GM04503 (cell line): ENCODE measurements around the gene PTEN.

ENCODE experiments used
- DNase-seq: peaks from one replicate; pipeline ENCODE4 v3.0.0-alpha.2; 2012; ENCODE audit warnings: low read depth

PTEN gene

GRCh38 chr10:87976101-87976743, 112.8 kb downstream of the PTEN start:
- no peak for DNase-seq

DNA sequence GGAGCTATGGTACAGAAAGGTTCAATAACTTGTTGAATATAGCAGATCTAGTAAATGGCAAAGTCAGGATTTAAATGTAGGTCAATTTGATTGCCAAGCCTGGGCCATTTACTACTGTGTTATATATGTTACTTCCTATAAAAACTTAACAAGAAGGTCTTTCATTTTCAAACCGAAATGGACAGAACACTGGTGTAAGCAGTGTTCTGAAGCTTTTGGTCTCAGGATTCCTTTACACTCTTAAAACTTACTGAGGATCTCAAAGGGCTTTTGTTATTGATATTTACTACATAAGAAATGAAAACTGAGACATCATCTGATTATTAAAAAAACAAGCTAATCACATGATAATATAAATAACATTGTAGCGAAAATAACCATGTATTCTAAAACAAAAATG, 114.7 kb downstream of the PTEN start:
- no peak for DNase-seq

DNA sequence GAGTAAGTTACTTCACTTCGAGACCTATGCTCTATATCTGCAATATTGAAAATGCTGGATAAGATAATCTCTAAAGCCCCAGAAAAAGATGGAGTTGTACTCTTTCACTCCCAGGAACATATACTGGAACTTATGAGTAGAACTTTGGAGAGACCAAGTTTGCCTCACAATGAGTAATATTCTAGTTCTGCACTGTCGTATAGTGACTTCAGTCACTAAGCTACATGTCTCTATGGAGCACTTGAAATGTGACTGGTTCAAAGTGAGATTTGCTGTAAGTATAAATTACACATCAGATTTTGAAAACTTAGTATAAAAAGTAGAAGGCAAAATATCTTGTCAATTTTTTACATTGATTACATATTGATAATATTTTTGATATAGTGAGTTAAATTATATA, 116.4 kb downstream of the PTEN start:
- no peak for DNase-seq

GRCh38 chr10:87983716-87984115, 120.3 kb downstream of the PTEN start:
- no peak for DNase-seq

DNA sequence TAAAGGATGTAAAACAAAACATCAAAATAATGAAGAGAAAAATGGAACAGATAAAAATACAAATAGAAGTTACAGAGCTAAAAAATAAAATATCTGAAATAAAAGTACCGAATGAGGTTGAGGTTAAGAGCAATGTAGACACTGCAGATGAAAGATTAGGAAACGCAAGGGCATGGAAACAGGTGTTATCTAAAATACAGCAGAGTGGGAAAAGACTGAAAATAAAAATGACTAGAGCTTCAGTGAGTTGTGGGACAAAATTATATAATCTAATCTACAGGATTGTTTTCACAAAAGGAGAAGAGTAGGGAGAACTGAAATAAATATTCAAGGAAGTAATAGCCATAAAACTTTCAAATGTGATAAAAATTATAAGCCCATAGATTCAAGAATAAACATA, 123.8 kb downstream of the PTEN start:
- DNase-seq, result no peak

GRCh38 chr10:87991946-87992345, 128.5 kb downstream of the PTEN start:
- no peak for DNase-seq

DNA sequence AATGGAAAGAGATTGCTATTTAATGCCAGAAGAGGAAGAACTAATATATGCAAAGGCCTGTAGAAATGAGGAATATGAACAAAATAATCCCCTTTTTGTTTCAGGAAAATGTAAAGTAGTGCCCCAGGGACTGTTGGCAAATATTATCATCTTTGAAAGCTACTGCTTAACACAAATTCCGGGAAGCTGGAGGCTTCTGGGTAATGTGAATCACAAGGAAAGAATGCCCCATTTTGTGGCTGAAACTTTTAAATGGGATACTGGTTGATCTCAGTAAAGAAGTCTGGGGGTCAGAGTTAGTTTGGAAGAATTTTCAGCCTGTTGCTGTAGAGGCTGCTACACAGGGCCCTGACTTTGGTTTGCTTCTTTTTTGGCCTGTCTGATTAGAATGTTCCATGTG, 141.0 kb downstream of the PTEN start:
- DNase-seq, result peak; percentile 37

GRCh38 chr10:88006261-88006660, 142.8 kb downstream of the PTEN start:
- no peak for DNase-seq

DNA sequence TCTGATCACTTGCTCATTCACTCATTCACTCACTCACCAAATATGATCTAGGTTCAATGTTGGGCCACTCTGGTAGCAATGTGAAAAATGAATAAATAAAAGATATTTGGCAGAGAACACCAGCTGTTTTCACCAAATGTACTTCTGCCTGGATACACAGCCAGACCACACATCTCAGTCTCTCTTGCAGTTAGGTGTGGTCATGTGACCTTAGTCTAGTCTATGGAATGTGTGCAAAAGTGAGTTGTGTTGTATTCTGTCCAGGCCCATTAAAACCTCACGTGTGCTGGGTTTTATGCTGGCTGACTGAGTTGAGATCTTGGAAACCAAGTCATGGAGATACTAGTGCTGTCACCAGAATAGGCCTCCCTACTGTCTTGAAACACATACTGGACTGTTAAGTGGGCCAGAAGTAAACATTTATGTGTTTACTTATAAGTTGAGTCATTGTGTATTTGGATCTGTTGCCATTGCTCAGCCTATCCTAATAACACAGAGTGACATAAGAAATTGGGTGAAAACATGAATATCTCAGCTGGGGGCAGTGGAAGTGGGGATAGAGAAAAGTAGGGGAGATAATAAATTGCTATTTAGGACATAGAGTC, 145.5 kb downstream of the PTEN start:
- DNase-seq, result peak; percentile 6

DNA sequence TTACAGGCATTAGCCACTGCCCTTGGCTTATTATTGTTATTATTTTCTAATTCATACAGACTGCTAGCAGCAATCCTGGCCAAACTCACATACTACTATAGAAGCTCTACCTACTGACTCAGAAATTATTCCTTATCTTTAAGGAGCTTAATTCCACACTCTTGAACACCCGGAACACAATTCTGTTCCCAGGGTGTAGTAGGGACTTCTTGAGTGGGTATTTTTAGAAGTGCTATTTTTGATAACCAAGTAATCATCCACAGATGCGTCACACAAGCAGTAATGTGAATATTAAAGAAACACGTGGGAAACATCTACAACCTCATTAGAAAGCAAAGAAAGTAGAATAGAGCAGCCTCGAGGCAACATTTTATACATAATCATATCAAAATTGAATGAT, 149.2 kb downstream of the PTEN start:
- DNase-seq, result no peak

DNA sequence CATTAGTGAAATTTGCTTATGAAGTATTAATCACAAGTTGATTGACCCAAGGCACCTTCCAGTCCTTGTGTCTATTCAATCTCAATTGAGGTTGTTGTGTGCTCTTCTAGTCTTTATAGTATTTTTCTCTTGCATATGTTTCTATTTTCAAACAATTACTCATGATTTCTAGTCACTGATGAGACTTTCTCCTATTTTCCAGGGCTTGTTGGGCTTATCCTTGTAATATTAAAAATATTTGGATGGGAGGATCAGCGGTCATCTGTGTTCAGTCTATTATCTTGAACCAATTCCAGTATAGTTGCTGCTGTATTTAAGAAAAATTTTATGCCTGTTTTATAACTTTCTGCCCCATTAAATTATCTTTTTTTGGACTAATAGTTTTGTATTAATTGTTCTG, 154.4 kb downstream of the PTEN start:
- DNase-seq, result no peak

- no peak for DNase-seq
Observed at GRCh38 chr10:88019753-88020152, 156.3 kb downstream of the PTEN start.
